HG02943 (cell line): Measurements from ENCODE around the gene OXT.
"Not testable (repeated sequence)": the region's sequence is repeated elsewhere in the genome, so short reads cannot be mapped to it uniquely, and the experiment has no call there.

ENCODE experiments used
- ATAC-seq: cut with Tn5 transposase; IDR thresholded peaks from one replicate; pipeline ENCODE4 v1.9.1; 2021; ENCODE audit warnings: mild to moderate bottlenecking, low read depth, moderate library complexity; ENCODE audit not compliant: unreplicated experiment

The OXT gene

GRCh38 chr20:3047486-3048419 is 23.7 kb upstream of the OXT start:
- ATAC-seq = no peak

DNA sequence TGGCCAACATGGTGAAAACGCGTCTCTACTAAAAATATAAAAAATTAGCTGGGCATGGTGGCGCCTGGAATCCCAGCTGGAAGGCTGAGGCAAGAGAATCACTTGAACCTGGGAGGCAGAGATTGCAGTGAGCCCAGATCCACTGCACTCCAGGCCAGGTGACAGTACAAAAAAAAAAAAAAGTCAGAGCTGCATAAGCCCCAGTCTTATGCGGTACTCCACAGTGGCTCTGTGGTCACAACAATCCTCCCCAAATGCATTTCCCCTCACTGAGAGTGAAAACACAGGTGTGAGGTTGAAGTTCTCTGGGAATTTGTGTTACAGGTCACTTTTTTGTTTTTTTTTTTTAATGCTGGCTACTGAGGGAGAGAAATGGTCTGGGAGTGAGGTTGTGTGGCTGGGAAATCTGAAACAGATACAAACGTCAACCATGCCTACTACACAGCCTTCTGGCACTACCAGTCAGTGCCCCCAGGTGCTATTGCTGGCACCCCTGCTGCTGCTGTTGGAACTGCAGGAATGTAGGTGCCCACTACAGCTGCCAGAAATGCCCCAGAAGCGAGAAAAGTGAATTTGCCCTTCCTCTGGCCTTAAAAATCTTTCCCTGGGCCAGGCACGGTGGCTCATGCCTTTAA is 19.9 kb upstream of the OXT start:
- ATAC-seq = no peak

GRCh38 chr20:3059489-3059888 is 11.9 kb upstream of the OXT start:
- ATAC-seq = no peak

DNA sequence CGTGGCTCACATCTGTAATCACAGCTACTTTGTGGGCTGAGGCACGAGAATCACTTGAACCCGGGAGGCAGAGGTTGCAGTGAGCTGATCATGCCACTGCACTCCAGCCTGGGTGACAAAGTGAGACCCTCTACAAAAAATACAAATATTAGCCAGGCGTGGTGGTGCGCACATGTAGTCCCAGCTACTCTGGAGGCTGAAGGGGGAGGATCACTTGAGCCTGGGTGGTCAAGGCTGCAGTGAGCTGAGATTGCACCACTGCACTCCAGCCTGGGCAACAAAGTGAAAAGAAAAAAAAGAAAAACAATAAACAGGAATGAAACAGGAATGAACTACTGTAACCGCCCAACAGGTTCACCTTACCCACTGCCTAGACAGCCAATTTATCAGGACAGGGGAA is 7.3 kb upstream of the OXT start:
- ATAC-seq = not testable (repeated sequence)

DNA sequence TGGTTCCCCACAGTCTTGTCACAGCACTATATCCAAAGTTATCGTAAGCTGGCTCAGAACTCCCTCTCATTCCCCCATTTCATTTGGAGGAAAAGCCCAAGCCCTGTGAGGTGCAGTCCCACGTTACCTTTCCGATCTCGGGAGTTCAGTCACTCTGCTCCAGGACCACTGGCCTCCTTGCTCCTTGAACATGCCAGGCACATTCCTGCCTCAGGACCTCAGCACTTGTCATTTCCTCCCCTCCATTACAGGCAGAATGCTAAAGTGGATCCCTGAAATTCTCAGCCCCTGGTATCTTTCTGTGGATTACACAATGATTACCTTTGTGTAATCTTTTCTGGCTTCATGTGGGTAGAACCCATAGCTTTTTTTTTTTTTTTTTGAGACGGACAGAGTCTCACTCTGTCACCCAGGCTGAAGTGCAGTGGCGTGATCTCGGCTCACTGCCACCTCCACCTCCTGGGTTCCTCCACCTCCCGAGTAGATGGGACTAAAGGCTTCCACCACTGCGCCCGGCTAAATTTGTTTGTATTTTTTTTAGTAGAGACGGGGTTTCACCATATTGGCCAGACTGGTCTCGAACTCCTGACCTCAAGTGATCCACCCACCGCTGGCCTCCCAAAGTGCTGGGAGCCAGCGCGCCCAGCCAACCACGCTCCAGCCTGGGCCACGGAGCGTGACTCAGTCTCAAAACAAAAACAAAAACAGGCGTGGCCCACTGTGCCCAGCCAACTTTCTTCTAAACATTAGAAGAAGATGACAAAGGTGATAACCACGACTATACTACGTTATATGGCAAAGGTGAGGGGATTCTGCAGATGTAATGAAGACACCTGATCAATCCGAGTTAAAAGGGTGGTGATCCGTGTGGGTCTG is 4.0 kb upstream of the OXT start:
- ATAC-seq = no peak

DNA sequence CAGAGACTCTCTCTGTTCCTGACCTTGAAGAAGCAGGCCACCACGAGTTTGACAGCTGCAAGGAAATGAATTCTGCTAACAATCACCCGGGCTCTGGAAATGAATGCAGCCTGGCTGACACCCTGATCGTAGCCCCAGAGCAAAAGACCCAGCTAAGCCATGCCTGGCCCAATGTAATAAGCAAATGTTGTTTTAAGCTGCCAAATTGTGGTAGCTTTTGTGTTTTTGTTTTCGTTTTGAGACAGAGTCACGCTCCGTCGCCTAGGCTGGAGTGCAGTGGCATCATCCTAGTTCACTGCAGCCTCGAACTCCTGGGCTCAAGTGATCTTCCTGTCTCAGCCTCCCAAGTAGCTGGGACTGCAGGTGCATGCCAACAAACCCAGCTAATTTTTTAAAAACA is 3.3 kb upstream of the OXT start:
- no peak for ATAC-seq

- ATAC-seq = no peak
Observed at GRCh38 chr20:3068986-3069900, 2.2 kb upstream of the OXT start.

DNA sequence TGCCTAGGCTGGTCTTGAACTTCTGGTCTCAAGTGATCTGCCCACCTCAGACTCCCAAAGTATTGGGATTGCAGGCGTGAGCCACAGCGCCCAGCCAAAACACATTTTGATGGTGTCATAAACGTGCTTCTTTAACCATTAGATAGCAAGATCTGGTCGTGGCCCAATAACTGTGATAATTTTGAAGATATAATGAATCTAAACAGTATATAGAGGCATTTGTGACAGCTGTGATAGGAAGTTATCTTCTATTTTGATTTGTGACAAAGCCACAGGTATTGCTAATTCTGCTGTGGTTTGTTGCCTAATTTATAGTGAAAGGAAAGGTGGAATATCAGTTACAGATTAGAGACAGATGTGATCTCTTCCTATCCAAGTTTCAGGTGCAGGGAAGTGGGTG is 695 bp upstream of the OXT start:
- ATAC-seq = no peak

DNA sequence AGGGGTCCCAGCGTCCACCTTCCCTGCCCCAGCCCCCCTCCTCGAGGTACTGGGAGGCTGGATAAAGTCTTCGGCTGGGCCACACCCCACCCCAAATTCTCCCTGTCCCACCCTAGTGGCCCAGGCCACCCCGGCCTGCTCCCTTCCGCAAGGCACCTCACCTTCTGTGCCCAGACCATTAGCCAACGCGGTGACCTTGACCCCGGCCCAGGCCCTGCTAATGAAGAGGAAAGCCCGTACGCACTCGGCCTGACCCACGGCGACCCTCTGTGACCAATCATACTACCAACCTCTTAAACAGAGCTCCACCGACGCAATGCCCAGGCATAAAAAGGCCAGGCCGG is 182 bp upstream of the OXT start:
- no peak for ATAC-seq

DNA sequence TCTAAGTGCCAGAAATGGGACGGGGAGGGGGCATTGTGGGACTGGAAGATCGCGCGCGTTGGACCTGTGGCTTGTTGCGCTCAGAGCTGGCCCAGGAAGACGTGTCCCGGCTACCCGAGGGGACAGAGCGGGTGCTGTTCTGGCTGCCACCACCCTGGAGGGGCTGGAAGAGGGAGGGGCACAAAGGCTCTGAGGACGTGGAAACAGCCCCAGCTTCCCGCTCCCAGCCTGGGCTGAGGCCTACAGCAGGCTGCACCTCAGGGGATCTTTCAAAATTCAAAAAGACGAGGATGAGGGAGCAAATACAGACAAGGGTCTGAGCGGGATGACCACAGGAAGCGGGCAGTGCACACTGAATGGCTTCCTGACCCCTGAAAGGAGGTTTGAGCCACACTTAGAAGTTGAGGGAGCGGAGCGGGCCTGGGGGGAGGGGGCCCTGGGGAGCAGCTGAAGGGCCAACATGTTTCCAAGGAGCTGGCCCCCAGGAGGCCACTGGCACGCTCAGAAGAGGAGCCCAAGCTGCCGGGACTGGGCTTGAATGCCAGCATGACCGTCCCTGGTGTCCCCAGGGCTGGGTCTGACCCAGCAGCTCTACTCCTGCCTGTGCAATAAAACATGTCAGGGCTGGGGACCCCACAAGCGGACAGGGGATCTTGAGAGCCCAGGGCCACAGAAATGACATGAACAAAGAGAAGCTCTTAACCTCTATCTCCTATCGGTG is 1.3 kb downstream of the OXT start:
- ATAC-seq = no peak

DNA sequence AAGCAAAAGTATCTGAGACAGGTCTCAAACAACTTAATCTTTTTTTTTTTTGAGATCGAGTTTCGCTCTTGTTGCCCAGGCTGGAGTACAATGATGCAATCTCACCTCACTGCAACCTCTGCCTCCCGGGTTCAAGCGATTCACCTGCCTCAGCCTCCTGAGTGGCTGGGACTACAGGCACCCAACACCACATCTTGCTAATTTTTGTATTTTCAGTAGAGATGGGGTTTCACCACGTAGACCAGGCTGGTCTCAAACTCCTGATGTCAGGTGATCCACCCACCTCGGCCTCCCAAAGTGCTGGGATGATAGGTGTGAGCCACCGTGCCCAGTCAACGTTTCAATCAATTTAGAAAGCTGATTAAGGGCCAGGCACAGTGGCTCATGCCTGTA is 1.8 kb downstream of the OXT start:
- not testable (repeated sequence) for ATAC-seq

DNA sequence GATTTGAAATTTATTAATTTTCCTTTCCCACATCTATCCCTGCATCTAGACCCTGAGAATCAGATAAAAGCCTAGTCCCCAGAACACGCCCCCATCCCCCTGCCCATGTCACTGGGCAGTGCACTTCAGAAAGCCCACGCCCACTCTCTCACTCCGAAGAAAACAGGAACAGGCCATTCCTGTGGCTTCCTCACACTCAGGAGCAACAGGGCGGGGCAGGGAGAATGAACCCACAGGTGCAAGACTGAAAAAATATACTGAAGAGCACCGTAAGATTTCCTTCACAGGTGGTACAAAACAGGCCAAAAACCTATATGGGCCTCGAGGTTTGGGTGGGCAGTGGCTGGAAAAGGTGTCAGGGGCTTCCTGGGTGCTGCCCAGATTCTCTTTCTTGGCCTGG is 3.4 kb downstream of the OXT start:
- ATAC-seq = no peak

DNA sequence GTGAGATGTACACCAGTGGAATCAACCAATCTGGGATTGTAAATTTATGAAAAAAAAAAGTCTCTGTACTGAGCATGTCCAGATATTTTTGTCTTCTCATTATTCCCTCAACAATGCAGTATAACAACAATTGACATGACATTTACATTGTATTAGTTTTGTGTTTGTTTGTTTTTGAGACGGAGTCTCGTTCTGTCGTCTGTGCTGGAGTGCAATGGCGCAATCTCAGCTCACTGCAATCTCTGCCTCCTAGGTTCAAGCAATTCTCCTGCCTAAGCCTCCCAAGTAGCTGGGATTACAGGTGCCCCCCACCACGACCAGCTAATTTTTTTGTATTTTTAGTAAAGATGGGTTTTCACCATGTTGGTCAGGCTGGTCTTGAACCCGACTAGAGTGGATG is 3.9 kb downstream of the OXT start:
- ATAC-seq = not testable (repeated sequence)

DNA sequence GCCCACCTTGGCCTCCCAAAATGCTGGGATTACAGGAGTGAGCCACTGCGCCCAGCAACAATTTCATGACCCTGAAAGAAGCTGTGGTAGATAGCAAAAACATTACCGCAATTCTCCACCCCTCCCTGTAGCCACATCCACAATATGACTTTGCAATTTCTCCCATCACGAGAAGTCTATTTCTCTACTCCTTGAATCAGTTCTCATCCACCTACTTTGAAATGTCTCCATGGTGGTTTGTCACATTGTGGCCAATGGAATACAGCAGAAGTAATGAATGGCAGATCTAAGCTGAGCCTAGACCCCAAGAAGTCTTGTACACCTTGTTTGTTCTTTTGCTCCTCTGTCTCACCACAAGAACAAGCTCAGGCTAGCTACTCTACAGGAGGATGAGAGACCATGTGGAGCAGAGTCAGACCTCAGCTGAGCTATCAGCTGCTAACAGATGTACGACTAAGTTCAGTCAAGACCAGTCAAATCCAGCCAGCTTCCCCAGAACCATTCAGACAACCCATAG is 6.3 kb downstream of the OXT start:
- ATAC-seq = no peak

DNA sequence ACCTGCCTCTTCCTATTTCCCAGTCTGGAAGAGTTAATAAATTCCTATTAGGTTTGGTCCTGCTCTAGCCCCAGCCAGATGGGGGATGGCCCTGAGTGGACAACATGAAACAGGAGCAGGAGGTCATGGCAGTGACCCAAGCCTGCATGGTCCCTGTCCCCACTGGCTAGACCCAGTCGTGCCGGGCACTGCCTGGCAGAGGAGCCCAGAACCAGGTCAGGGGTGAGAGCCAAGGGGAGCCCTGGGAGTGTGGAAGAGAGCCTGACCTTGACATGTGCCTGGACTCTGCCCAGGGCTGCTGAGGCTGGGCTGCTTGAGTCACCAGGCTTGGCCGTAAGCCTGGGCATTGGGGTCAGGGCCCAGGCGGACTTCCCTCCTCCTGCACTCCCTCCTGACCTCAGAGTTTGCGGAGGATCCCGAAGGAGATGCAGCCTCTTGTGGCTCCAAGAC is 9.5 kb downstream of the OXT start:
- no peak for ATAC-seq

DNA sequence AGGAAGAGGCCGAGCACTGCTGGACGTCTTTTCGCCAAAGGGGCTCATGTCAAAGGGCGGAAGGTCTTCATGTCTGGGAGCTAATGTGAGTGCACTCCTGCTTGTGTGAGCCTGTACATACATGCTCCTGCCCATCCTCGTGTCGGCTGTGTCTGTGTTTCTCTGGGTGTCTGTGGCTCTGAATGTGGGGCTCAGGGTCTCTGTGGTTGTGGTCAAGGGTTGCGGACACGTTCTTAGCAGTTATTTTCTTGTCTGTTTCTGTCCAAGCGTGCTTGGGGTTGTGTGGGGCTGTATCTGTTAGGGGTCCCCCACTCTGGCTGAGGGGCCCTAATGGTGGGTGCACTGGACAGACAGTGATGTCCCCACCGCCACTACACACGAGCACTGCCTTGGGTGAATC is 10.2 kb downstream of the OXT start:
- no peak for ATAC-seq

DNA sequence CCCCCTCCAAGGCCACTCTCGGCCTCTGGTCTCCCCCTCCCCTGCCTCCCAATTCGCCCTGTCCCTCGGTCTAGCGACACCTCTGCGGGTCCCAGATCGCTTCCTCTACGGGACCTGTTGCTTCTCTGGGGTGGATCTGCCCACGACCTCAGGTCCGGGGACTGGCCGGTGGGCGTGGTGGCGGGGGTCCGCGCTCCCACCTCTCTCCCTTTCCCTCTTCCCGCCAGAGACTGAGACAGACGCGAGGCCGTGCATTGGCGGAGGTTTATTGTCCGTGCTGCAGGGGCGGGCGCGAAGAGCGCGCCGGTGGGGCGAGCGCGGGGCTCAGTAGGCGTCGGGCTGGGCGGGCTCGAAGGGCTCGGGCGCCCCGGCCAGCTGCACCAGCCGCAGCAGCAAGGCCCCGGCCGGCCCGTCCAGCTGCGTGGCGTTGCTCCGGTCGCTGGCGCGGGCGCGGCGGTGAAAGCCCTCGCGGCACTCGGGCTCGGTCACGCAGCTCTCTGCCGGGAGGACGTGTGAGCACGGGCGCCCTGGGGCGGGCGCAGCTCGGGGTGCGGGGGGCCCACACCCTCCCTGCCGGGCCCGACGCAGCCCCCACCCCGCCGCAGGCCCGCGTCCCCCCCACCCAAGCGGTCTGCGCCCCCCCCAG is 11.0 kb downstream of the OXT start:
- ATAC-seq = no peak
